GM18520 (cell line): ENCODE data around the gene RSPH3.
A peak's percentile ranks its signal among the peaks of the same experiment; 100 is the strongest.
"Not testable (repeated sequence)": the region's sequence is repeated elsewhere in the genome, so short reads cannot be mapped to it uniquely, and the experiment has no call there.

ENCODE experiments used
- ATAC-seq: cut with Tn5 transposase; IDR thresholded peaks from one replicate; pipeline ENCODE4 v1.9.1; 2021; ENCODE audit not compliant: unreplicated experiment

The RSPH3 gene

DNA sequence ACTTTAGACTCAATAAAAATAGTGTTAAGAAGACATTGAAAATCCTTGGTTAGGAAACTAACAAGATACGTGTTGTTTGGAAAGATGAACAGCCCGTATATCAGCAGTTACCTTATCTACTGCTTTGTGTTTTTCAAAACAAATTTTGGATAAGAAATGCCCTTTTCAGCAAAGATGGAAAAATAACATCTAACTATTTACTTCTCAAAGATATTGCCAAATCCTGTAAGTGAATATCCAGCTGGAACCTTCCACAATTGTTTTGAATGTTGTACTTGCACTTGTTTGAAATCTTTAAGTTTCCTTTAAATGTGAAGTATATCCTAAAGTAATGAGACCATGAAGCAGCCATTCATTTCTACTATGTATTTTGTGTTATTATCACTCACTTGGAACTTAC is 30.2 kb upstream of the RSPH3 start:
- ATAC-seq, result no peak

DNA sequence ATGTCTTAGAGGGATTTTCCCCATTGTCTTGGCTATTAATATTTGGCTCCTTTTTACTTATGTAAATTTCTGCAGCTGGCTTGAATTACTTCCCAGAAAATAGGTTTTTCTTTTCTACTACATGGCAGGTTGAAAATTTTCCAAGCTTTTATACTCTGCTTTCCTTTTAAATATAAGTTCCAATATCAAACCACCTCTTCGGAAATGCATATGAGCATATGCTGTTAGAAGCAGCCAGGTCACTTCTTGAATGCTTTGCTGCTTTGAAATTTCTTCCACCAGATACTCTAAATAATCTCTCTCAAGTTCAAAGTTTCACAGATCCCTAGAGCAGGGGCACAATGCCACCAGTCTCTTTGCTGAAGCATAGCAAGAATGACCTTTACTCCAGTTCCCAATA is 25.2 kb upstream of the RSPH3 start:
- ATAC-seq, result not testable (repeated sequence)

DNA sequence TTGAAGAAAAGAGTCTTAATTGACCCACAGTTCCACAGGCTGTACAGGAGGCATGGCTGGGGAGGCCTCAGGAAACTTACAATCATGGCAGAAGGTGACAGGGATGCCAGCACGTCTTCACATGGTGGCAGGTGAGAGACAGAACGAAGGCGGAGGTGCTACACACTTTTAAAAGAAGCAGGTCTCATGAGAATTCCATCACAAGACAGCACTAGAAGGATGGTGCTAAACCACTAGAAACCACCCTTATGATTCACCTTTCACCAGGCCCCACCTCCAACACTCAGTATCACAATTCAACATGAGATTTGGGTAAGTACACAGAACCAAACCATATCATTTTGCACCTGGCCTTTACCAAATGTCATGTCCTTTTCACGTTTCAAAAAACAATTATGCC is 23.9 kb upstream of the RSPH3 start:
- ATAC-seq, result no peak

DNA sequence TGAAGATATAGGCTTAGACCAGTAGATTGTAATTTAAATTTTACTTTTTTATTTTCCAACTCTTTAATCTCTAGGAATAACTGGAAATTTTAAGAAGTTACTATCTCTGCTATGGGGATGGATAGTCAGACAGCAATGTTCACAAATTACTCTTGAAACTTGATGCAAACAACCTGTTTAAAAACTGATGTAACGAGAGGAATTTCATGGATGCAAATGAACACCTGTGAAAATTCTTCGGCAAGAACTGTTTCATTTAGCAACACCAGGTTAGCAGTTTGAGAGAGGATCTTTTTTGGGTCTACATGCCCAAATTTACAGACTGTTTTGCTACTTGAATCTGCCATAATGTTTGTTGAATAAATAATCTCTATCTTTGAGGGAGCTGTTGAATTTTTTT is 20.0 kb upstream of the RSPH3 start:
- no peak for ATAC-seq

DNA sequence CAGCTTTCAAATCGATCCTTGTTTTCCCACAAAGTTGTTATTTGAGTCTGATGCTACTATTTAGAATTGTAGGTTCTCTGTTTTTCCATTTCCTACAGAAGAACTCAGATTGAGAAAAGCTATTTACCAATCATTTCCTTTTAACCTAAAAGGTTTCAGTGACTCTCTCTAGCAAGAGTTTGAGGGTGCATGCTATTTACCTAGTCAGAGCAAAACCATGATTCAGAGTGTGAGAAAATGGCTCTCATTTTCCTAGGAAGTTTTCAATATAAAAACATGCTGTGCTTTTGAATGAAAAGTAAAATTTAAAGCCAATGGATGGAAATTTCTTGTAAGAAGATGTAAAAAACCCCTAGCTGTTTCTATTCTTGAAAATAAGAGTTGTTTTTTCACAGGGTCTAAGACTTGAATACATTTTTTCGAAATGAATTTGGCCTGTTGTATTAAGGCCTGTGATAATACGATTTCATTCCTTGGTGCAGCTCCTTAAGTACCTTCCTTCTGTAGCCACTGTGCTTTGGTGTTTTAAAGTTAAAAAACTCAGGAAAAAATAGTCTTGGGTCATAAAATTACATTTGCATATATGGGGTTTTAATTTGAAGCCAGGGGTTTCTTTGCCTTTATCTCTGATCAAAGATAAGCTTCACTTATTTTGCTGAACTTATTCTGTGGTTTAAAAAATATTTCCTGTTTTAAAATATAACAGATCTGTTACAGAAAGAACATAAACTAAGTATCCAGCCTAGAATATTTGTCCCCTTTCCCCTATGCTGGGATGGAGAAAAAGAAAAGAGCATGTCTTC is 18.0 kb upstream of the RSPH3 start:
- no peak for ATAC-seq

DNA sequence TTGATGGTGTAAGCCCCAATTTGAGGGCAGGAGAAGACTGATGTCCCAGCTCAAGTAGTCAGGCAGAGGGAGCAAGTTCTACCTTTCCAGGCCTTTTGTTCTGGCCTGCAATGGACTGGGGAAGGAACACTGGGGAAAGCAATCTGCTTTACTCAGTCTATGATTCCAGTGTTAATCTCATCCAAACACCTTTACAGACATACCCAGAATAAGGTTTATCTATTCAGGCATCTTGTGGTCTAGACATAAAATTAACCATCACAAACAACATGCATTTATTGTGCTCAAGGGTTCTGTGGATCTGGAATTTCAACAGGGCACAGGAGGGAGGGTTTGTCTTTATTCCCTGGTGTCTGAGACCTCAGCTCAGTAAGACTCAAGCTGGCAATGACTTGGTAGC is 14.4 kb upstream of the RSPH3 start:
- ATAC-seq, result no peak

DNA sequence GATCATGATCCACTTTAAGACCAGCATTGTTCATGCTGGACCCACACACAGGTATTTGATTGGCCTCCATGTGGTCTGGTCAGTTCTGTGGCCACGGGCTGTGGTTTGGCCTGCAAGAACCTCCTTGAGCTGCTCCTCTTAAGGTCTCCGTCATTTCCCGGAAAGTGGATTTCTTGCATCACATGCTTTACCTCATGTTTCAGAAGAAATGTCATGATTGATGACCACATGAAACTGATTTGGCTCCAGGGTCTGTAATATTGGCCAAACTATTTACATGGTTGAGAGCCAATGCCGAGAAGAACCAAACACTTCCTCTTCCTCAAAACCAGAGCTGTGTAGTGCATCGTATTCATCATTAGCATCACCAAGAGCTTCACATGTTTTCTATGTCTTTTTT is 13.2 kb upstream of the RSPH3 start:
- no peak for ATAC-seq

DNA sequence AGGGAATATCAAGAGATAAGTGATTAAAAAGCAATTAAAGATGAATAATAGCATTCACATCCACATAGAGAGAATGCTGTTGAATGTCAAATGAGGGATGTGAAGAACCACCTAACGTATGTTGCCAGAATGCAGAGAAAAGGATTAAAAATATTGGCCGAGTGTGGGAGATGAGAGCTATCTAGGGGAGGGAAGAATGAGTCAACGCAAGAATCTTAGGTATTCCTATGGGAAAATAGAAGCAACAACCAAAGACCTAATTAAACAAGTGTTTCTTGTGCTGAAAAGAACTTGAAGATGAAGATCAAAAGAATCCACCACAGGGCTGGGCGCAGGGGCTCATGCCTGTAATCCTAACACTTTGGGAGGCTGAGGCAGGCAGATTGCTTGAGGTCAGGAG is 12.2 kb upstream of the RSPH3 start:
- no peak for ATAC-seq

DNA sequence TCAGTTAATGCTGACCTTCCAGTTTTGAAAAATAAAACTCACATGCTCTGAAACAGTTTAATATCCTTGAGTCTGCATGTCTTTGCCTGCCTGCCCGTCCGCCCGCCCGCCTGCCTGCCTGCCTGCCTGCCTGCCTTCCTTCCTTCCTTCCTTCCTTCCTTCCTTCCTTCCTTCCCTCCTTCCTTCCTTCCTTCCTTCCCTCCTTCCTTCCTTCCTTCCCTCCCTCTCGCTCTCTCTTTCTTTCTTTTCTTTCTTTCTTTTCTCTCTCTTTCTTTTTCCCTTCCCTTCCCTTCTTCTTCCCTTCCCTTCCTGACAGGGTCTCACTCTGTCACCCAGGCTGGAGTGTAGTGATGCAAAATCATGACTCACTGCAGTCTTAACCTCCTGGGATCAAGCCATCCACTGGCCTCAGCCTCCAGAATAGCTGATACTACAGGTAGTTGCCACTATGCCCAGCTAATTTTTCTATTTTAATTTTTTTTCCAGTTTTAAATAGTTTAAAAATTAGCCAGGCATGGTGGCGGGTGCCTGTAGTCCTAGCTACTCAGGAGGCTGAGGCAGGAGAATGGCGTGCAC is 10.1 kb upstream of the RSPH3 start:
- not testable (repeated sequence) for ATAC-seq

DNA sequence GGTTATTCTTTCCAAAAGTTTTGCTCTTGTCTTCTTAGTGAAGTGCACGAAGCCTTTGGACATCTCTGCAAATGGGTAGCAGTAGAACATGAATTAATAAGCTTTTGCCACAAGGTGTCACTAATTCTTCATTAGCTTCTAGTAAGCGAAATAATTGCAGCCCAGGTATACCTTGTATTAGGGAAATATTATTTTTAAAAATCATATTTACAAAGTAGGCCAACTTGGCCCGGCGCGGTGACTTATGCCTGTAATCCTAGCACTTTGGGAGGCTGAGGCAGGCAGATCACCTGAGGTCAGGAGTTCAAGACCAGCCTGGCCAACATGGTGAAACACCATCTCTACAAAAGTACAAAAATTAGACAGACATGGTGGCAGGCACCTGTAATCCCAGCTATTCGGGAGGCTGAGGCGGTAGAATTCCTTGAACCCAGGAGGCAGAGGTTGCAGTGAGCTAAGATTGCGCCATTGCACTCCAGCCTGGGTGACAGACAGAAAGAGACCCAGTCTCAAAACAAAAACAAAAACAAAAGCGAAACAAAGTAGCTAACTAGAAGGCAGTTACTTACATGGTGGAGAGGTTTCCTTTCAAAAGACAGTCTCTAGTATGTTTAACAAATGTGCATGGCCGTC is 8.8 kb upstream of the RSPH3 start:
- peak; percentile 71 for ATAC-seq

DNA sequence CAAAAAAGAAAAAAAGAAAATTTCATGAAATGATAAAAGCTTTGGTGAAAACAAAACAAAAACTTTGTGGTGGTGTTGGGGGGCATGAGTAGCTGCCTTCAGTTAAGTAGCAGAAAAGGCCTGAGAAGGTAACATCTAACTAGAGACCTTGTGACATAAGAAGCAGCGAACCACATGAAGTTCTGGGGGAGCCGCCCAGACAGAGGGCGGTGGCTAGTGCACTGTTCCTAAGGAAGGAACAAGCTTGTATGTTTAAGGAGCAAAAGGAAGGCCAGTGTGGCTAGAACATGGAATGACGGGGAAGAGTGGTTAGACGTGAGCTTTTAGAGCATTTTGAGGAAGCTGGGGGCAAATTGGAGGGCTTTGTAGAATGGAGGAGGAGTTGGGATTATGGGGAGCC is 7.5 kb upstream of the RSPH3 start:
- ATAC-seq, result no peak

DNA sequence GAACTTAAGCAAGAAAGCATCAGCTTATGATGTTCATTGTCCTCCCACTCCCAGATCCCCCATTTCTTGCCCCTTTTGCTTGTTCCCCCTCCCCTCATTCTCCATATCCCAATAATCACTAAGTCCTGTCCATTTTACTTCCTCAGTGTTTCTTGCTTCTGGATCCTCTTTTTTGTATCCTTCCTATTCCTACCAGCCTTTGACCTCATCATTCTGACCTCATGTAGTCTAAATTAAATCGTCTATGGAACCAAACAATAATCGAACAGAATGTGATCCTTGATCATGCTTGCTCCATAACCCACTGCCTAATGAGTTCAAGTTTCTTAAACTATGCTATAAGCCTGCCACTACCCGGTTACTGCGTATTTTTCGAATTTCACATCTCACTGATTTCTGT is 5.4 kb upstream of the RSPH3 start:
- ATAC-seq, result no peak

DNA sequence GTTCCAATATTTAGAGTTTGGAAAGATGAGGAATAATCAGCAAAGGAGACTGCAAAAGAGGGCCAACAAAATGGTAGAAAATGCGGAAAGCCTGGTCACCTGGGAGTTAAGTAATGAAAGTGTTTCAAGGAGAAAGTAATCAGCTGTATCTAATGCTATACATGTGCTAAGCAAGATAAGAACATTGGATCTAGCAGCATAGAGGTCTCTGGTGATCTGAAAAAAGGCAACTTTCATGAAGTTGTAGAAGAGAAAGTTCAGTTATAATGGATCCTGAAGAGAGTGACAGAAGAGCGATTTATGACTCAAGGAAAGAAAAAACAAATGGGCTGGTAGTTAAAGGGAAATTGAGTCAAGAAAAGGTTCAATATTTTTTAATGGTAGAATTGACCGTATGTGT is 4.6 kb upstream of the RSPH3 start:
- no peak for ATAC-seq

DNA sequence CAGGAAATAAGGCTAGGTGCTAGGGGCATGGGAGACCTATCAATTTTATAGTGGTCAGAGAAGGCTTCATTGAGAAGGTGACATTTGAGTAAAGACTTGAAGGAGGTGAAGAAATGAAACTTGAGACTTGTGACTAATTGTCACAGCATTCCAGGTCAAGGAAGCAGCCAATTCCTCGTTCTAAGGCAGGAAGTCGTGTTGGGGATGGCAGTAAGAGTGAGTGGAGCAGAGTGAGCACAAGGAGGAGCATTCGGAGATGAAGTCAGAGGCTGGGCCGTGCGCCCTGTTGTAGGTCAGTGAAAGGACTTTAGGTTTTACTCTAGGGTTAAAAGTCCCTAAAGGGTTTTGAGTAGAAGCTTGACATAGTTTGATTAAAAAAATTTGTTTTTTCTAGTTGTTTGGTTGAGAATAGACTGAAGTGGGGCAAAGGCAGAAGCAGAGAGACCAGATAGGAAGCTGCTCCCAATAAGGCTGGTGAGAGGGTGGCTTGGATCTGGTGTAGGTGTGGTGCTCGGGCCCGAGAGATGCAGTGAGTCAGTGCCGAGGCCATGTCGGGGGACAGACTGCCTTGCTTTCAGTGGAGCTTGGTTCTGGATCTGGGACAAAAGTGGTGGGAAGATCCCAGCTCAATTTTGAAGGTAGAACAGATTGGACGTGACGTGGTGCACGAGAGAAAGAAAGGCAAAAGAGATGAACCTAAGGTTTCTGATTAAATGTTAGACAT is 2.6 kb upstream of the RSPH3 start:
- ATAC-seq, result no peak

DNA sequence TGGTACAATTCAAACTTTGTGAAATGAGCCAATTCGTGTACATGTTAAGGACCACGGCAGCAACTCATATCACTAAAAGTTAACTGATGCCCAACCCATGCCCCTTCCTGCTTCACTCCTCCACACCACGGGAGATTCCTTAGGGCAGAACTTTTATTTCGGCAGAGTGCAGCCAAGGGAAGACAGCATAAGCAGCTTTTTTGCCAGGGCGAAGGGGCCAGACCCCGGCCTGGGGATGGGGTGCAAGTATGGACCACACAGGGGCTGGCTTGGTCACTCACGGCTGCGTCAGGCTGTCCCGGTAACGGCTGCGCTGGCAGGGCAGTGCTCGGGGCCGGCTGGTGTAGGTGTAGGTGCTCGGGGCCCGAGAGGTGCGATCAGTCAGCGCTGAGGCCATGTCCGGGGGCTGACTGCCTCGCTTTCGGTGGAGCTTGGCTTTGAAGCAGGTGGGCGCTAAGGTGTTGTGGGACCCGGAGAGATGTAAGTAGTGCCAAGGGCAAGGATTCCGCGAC is 792 bp downstream of the RSPH3 start:
- peak; percentile 10 for ATAC-seq

DNA sequence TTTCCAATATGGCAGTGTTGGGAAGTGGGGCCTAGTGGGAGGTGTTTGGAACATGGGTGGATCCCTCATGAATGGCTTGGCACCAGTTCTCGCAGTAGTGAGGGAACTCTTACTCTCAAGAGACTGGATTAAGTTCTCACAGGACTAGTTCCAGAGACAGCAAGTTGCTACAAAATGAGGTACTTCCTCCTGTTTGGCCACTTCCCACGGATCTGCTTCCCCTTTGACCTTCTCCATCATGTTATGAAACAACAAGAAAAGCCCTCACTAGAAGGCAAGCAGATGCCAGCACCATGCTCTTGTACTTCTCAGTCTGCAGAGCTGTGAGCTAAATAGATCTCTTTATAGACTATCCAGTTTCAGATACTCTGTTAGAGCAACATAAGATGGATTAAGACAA is 3.1 kb downstream of the RSPH3 start:
- ATAC-seq, result no peak

DNA sequence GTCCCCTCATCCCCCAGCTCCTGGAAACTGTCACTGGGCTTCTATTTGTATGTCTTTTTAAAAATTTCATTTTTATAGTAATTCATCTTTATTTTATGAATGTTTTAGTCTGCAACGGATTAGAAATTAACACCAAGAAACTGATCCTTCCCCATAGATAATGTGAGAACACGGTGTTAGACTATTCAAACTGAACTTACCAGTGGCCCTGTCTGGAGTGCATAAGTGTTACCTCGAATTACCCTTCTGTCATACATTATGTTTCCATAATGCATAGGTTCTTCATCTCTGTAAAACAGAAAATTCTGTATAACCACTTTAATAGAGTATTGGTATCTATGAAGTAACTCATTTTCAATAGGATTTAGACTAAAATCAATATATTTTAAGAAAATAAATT is 6.4 kb downstream of the RSPH3 start:
- no peak for ATAC-seq

DNA sequence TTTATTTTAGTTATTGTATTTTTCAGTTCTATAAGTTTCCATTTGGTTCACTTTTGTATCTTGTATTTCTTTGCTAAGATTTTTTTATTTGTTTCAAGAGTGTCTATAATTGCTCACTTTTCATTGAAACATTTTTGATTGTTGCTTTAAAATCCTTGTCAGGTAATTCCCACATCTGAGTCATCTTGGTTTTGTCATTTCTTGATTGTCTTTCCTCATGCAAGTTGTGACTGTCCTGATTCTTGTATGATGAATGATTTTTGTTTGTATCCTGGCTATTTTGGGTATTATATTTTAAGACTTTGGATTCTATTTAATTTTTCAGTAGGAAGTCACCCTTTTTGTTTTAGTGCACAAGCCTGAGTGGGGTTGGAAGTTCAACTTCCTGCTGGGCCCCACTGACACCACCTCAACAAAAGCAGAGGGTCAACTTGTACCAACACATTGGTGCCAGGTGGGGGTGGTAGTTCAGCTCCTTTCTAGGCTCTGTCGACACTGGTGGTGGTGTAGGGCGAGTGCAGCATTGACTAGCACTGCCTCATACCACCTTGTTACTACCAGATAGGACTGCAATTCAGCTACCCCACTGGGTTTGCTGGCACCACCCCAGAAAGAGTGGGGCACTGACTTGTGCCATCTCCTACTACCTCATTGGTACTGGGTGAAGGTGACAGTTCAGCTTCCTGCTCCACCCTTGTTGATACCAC is 8.8 kb downstream of the RSPH3 start:
- no peak for ATAC-seq

DNA sequence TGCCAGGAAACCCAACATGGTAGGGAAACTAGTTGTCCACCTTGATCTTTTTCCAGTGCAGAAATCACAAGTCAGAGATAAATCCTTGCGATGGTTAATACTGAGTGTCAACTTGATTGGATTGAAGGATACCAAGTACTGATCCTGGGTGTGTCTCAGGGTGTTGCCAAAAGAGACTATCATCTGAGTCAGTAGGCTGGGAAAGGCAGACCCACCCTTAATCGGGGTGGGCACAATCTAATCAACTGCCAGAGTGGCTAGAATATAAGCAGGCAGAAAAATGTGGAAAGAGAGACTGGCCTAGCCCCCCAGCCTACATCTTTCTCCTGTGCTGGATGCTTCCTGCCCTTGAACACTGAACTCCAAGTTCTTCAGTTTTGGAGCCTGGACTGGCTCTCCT is 10.3 kb downstream of the RSPH3 start:
- ATAC-seq, result not testable (repeated sequence)

DNA sequence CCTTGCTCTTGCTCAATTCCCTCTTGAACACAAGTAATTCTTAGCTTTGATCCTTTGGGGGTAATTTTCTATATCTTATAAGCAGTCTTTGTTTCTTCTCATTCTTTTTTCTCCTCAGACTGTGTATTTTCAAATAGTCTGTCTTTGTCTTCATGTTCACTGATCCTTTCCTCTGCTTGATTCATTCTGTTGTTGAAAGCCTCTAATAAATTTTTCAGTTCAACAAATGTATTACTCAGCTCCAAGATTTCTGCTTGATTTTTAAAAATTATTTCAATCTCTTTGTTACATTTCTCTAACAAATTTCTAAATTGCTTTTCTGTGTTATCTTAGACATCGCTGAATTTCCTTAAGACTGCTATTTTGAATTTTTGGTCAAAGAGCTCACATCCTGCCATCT is 11.5 kb downstream of the RSPH3 start:
- no peak for ATAC-seq

DNA sequence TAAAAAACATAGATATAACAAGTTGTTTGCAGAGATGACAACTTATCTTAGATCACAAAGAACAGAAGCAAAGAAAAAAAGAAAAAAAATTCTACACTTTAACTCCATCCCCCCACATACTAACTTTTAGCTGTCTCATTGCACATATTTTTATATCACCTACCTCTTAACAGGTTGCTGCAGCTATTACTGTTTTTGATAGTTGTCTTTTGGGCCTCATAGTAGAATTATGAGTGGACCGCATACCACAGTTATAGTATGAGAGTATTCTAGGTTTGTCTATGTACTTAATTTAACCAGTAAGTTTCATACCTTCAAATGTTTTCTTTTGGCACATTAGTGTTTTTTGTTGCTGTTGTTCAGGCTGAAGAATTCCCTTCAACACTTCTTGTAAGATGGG is 12.3 kb downstream of the RSPH3 start:
- ATAC-seq, result no peak
